ENCODE data around the gene ABCA13. TPM values are rescaled to one million over a fixed set of nuclear protein-coding genes. Genes with fewer than 3 reads are reported as not detected.

Gene ABCA13
- total RNA-seq, 6 experiments from 2014 or later, result 0.43 to 2.6 (median 0.84) TPM

DNA sequence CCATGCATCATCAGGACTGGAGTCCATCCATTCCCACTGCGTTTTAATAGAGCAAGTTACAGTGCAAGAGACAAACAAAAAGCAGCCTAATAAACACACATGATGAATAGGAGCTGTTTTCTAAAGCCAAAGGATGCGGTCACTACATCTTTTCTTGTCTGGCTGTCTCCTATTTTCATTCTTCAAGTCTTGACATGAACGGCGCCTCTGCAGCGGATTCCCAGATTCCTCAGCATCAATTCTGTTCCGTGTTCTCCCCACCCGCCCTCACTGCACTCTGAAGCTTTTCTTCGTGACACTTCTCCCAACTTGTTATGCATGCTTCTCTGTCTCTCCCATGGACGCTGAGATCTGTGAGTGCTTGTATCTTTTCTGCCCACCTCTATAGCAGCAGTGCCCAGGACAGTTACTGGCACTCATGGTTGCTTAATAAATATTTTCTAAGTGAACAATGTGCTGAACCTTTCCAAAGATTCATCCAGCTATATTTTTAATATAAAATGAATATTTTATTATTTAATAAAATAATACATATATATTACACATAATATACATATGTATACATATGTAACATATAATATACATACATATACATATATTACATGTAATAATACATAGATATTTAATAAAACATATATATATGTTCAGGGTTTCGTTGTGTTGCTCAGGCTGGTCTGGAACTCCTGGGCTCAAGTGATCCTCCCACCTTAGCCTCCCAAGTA, 242.9 kb downstream of the ABCA13 start:
- Histone ChIP-seq H3K9me3 (no peaks in the 10 kb centered on the region), H3K27ac (no peak overlapping the region), H3K4me3 (no peak overlapping the region), H3K36me3 (no peaks in the 10 kb centered on the region), H3K4me1 (no peaks in the 10 kb centered on the region), H3K27me3 (no peaks in the 10 kb centered on the region)
- no peak for ATAC-seq
- WGBS (ENCODE audit: insufficient coverage, low coverage, low lambda C conversion rate, missing lambda C conversion rate), result 64% methylated on average over 10 of the region's 10 CpGs
- TF ChIP-seq, protein P1, sequence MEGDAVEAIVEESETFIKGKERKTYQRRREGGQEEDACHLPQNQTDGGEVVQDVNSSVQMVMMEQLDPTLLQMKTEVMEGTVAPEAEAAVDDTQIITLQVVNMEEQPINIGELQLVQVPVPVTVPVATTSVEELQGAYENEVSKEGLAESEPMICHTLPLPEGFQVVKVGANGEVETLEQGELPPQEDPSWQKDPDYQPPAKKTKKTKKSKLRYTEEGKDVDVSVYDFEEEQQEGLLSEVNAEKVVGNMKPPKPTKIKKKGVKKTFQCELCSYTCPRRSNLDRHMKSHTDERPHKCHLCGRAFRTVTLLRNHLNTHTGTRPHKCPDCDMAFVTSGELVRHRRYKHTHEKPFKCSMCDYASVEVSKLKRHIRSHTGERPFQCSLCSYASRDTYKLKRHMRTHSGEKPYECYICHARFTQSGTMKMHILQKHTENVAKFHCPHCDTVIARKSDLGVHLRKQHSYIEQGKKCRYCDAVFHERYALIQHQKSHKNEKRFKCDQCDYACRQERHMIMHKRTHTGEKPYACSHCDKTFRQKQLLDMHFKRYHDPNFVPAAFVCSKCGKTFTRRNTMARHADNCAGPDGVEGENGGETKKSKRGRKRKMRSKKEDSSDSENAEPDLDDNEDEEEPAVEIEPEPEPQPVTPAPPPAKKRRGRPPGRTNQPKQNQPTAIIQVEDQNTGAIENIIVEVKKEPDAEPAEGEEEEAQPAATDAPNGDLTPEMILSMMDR (IDR thresholded peaks at IDR 0.05), result no peak
- no peak for TF ChIP-seq POLR2A (IDR thresholded peaks at IDR 0.05)
- DNase-seq, result no peak
- intact Hi-C loops (cut with DNase I), result no loop called here

DNA sequence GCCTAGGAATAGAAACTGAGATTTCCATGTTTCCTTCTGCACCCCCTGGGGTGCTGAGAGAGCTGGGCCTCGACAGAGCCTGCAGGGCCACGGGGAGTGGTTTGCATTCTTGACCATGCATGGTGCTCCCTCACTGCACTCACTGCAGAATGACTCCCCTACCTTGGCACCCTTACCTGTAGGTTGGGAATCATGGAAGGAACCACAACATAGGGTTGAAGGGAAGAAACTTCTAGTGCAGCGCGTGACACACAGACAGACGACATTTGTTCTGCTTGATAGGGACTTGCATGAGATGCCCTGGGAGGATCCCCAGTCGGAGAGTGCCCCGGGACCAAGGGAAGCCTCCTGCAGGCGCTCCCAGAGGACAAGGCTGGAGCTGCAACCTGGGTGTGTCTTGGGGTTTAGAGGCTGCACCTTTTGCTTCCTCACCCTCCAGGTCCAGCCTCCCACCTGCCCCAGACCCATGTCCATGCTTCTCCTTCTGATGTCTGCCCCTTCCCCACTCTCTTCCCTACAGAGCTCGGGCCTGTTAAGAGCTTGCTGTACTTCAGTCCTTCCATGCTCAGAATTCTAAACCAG, 245.2 kb downstream of the ABCA13 start:
- intact Hi-C loops (cut with DNase I), result no loop called here

DNA sequence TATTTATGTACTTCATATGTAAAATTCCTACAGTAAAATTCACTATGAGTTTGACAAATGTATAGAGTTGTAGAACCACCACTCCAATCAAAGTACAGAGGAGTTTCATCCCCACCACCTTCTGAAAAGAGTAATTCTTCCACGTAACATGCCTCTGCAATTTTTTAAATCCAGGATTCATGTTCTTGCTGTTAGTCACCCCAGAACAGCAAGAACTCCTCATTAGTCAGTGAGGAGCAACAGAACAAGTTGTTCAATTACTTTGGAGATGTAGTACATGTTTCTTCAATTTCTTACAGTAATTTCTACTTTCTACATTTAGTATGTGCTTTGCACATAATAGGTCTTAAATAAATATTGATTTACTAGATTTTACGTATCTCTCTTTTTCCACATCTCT, 248.1 kb downstream of the ABCA13 start:
- TF ChIP-seq, protein P1 (IDR thresholded peaks at IDR 0.05), result no peak
- TF ChIP-seq POLR2A (IDR thresholded peaks at IDR 0.05), result no peak
- H3K4me1 ChIP-seq, result no peaks in the 10 kb centered on the region
- no peak for ATAC-seq
- no peak for DNase-seq
- no peak overlapping the region for H3K4me3 ChIP-seq
- no peaks in the 10 kb centered on the region for H3K27me3 ChIP-seq
- 10% methylated on average over 2 of the region's 2 CpGs for WGBS (ENCODE audit: insufficient coverage, low coverage, low lambda C conversion rate, missing lambda C conversion rate)
- intact Hi-C loops (cut with DNase I), result no loop called here
- H3K36me3 ChIP-seq, result no peaks in the 10 kb centered on the region
- no peaks in the 10 kb centered on the region for H3K9me3 ChIP-seq
- H3K27ac ChIP-seq, result no peak overlapping the region

More for the DNA sequence above, 245.2 kb downstream of the ABCA13 start:
- 49% methylated on average over 3 of the region's 9 CpGs for WGBS (ENCODE audit: insufficient coverage, low coverage, low lambda C conversion rate, missing lambda C conversion rate)
- H3K4me3 ChIP-seq, result no peak overlapping the region
- no peaks in the 10 kb centered on the region for H3K27me3 ChIP-seq
- DNase-seq (no peak), ATAC-seq (no peak)
- H3K4me1 ChIP-seq, result no peaks in the 10 kb centered on the region
- H3K9me3 ChIP-seq, result no peaks in the 10 kb centered on the region
- TF ChIP-seq, protein P1 (IDR thresholded peaks at IDR 0.05), result no peak
- TF ChIP-seq POLR2A (IDR thresholded peaks at IDR 0.05), result no peak
- no peak overlapping the region for H3K27ac ChIP-seq
- H3K36me3 ChIP-seq, result no peaks in the 10 kb centered on the region

DNA sequence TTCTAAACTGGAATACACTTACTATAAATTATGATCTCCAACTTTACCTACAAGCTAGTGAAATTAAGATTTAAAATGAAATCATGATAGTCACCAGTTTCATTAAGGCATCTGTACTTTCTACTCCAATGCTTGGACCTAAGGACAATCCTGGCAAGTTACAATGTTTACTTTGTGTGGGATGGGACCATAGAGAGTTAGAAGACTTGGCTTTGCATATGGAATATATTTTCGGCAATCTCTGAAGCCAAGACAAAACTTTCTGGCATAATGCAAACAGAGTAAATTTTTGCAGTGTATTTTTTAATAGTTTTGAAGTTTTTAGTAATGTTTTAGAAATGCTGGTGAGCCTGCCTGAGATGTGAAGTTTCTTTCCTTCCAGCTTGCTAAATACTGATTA, 248.9 kb downstream of the ABCA13 start:
- no peaks in the 10 kb centered on the region for H3K4me1 ChIP-seq
- no peaks in the 10 kb centered on the region for H3K36me3 ChIP-seq
- intact Hi-C loops (cut with DNase I), result no loop called here
- ATAC-seq, result no peak
- no peak for DNase-seq
- no peaks in the 10 kb centered on the region for H3K27me3 ChIP-seq
- H3K4me3 ChIP-seq, result no peak overlapping the region
- no peak for TF ChIP-seq POLR2A (IDR thresholded peaks at IDR 0.05)
- TF ChIP-seq, protein P1 (IDR thresholded peaks at IDR 0.05), result no peak
- no peak overlapping the region for H3K27ac ChIP-seq
- no peaks in the 10 kb centered on the region for H3K9me3 ChIP-seq
- WGBS (ENCODE audit: insufficient coverage, low coverage, low lambda C conversion rate, missing lambda C conversion rate), result 55% methylated on average over 1 of the region's 1 CpG

Measured in right lobe of liver (tissue), 6 donors.